ENCODE results near the gene STAG1. TPM values are rescaled to one million over a fixed set of nuclear protein-coding genes. Genes with fewer than 3 reads are reported as not detected.

The STAG1 gene
- total RNA-seq, 1 experiment from 2014 or later = 34.6 TPM

GRCh38 chr3:136404056-136404455 is 348.1 kb downstream of the STAG1 start:
- no CpG with 5 or more reads among the region's 2 CpGs for WGBS (ENCODE audit: extremely low coverage, insufficient read length, low lambda C conversion rate)
- no peaks in the 10 kb centered on the region for H3K4me1 Mint-ChIP-seq

More at GRCh38 chr3:136404056-136404455, 348.1 kb downstream of the STAG1 start:
- H4K91ac ChIP-seq (ENCODE audit: insufficient read length, low read depth, low read length) = no peak overlapping the region
- TF ChIP-seq CTCF (conservative IDR thresholded peaks at IDR 0.05) = no peak
- no peak overlapping the region for H2AK5ac ChIP-seq (ENCODE audit: insufficient read length, low read length)
- H4K20me1 ChIP-seq (ENCODE audit: control insufficient read depth, insufficient read depth, insufficient read length) = no peaks in the 10 kb centered on the region
- Mint-ChIP-seq H3K27me3 (ENCODE audit: low read depth) (no peaks in the 10 kb centered on the region), H3K9me3 (no peaks in the 10 kb centered on the region), H3K36me3 (ENCODE audit: insufficient read depth in 1 of 3, low read depth in 3 of 3) (no peaks in the 10 kb centered on the region; a peak in 2 of 7 replicates), H3K4me3 (no peak overlapping the region), H3K27ac (no peak overlapping the region)
- H3K23me2 ChIP-seq (ENCODE audit: insufficient read length, low read depth, low read length, poor library complexity, severe bottlenecking) = no peaks in the 10 kb centered on the region
- H2BK12ac ChIP-seq (ENCODE audit: insufficient read length, low read depth, low read length) = no peak overlapping the region
- H2BK20ac ChIP-seq (ENCODE audit: low read depth, low read length, poor library complexity, severe bottlenecking) = no peak overlapping the region
- H3K9me3 ChIP-seq (ENCODE audit: control insufficient read depth, low read depth, low read length) = no peaks in the 10 kb centered on the region
- H3K4ac ChIP-seq (ENCODE audit: low read depth, low read length) = no peak overlapping the region
- H3K56ac ChIP-seq (ENCODE audit: insufficient read length, low read depth, low read length) = no peak overlapping the region
- H3K23ac ChIP-seq (ENCODE audit: insufficient read length, low read depth, low read length) = no peak overlapping the region
- no peak overlapping the region for H3K14ac ChIP-seq (ENCODE audit: insufficient read depth, low read length)
- H2AFZ ChIP-seq (ENCODE audit: low read length) = no peak overlapping the region
- no peak overlapping the region for H2BK15ac ChIP-seq (ENCODE audit: low read depth, low read length)
- no peak overlapping the region for H2BK120ac ChIP-seq (ENCODE audit: low read depth, low read length, poor library complexity, severe bottlenecking)
- H4K8ac ChIP-seq (replicated peaks; ENCODE audit: insufficient read length, low read depth, low read length) = no peak overlapping the region
- no peaks in the 10 kb centered on the region for H3K79me2 ChIP-seq (ENCODE audit: insufficient read depth, low read length)
- H3K4me2 ChIP-seq (ENCODE audit: insufficient read depth, insufficient read length, low read length) = no peak overlapping the region
- H3K18ac ChIP-seq (ENCODE audit: insufficient read length, low read depth, low read length) = no peak overlapping the region
- no peak overlapping the region for H3K9ac ChIP-seq (ENCODE audit: extremely low read depth, insufficient read length, low read length)
- no peak overlapping the region for H3K27ac ChIP-seq (ENCODE audit: insufficient read length, low read depth, low read length)
- no peaks in the 10 kb centered on the region for H3K27me3 ChIP-seq (ENCODE audit: insufficient read depth, low read length)
- no peak overlapping the region for H4K5ac ChIP-seq (ENCODE audit: insufficient read length, low read depth, low read length)
- H3K4me1 ChIP-seq (ENCODE audit: insufficient read depth, low read length) = no peaks in the 10 kb centered on the region
- no peak overlapping the region for H2BK5ac ChIP-seq (ENCODE audit: insufficient read length, low read length)
- H3K79me1 ChIP-seq (ENCODE audit: insufficient read depth, low read depth, low read length, poor library complexity, severe bottlenecking) = no peaks in the 10 kb centered on the region
- H3T11ph ChIP-seq (ENCODE audit: low read length) = no peak overlapping the region
- no peak for DNase-seq

All from H9 (cell line).